SH-SY5Y (cell line): Measurements from ENCODE around the gene SPATA6L.

Source experiments
- GATA2 ChIP-seq: IDR thresholded peaks from 2 replicates; pipeline ENCODE4 v1.6.1; 2011; ENCODE audit warnings: mild to moderate bottlenecking, low read depth, low read length
- GATA3 ChIP-seq: IDR thresholded peaks from 2 replicates; pipeline ENCODE4 v1.6.1; 2011; ENCODE audit warnings: low read depth, mild to moderate bottlenecking, low read length, moderate library complexity

GRCh38 chr9:4574657-4575243 lies 91.5 kb downstream of the SPATA6L start:
- no peak for TF ChIP-seq GATA2
- no peak for TF ChIP-seq GATA3
